Globus pallidus (tissue), 1 donor: ENCODE measurements around the gene USP34.
A peak's percentile ranks its signal among the peaks of the same experiment; 100 is the strongest.
"Not testable (repeated sequence)": the region's sequence is repeated elsewhere in the genome, so short reads cannot be mapped to it uniquely, and the experiment has no call there.

Experiments used
- DNase-seq: peaks from one replicate; pipeline ENCODE4 v3.0.0-alpha.2; 2015; ENCODE audit warnings: low spot score

USP34 gene

GRCh38 chr2:61247204-61247812 lies 223.6 kb downstream of the USP34 start:
- DNase-seq, result no peak

- no peak for DNase-seq
Measured at GRCh38 chr2:61244694-61245093, 226.2 kb downstream of the USP34 start.

- DNase-seq, result no peak
Measured at GRCh38 chr2:61241266-61241665, 229.6 kb downstream of the USP34 start.

GRCh38 chr2:61238219-61239012 lies 232.5 kb downstream of the USP34 start:
- DNase-seq, result peak; percentile 7

- DNase-seq, result no peak
Measured at GRCh38 chr2:61235716-61236115, 235.2 kb downstream of the USP34 start.

GRCh38 chr2:61233581-61233980 lies 237.3 kb downstream of the USP34 start:
- DNase-seq, result no peak

- DNase-seq, result no peak
Measured at GRCh38 chr2:61229936-61230335, 241.0 kb downstream of the USP34 start.

- no peak for DNase-seq
Measured at GRCh38 chr2:61222567-61222966, 248.3 kb downstream of the USP34 start.

GRCh38 chr2:61221819-61222218 lies 249.1 kb downstream of the USP34 start:
- no peak for DNase-seq

- no peak for DNase-seq
Measured at GRCh38 chr2:61220768-61221167, 250.1 kb downstream of the USP34 start.

- DNase-seq, result no peak
Measured at GRCh38 chr2:61218817-61219170, 252.1 kb downstream of the USP34 start.

- peak; percentile 11 for DNase-seq
Measured at GRCh38 chr2:61218076-61218816, 252.6 kb downstream of the USP34 start.

GRCh38 chr2:61214171-61214570 lies 256.7 kb downstream of the USP34 start:
- peak; percentile 41 for DNase-seq

- DNase-seq, result no peak
Measured at GRCh38 chr2:61210332-61210981, 260.4 kb downstream of the USP34 start.

- no peak for DNase-seq
Measured at GRCh38 chr2:61205132-61205531, 265.8 kb downstream of the USP34 start.

- DNase-seq, result no peak
Measured at GRCh38 chr2:61196671-61197070, 274.2 kb downstream of the USP34 start.

- not testable (repeated sequence) for DNase-seq
Measured at GRCh38 chr2:61194646-61195045, 276.2 kb downstream of the USP34 start.

GRCh38 chr2:61193670-61194561 lies 277.0 kb downstream of the USP34 start:
- DNase-seq, result no peak

GRCh38 chr2:61187085-61187484 lies 283.8 kb downstream of the USP34 start:
- no peak for DNase-seq

GRCh38 chr2:61185231-61185728 lies 285.6 kb downstream of the USP34 start:
- no peak for DNase-seq

- DNase-seq, result no peak
Measured at GRCh38 chr2:61184263-61184662, 286.6 kb downstream of the USP34 start.
